WI38 (cell line): ENCODE results near the gene MRPL3.

Experiments
- H3K4me3 ChIP-seq: 2 replicates; pipeline ENCODE4 v1.5.1; 2011; ENCODE audit warnings: low read depth, mild to moderate bottlenecking, control low read depth, low read length
- TF ChIP-seq, protein P1 (sequence below): IDR thresholded peaks from 2 replicates; pipeline ENCODE4 v1.5.1; 2012; ENCODE audit warnings: low read depth, mild to moderate bottlenecking, control low read depth, low read length

MRPL3 gene

DNA sequence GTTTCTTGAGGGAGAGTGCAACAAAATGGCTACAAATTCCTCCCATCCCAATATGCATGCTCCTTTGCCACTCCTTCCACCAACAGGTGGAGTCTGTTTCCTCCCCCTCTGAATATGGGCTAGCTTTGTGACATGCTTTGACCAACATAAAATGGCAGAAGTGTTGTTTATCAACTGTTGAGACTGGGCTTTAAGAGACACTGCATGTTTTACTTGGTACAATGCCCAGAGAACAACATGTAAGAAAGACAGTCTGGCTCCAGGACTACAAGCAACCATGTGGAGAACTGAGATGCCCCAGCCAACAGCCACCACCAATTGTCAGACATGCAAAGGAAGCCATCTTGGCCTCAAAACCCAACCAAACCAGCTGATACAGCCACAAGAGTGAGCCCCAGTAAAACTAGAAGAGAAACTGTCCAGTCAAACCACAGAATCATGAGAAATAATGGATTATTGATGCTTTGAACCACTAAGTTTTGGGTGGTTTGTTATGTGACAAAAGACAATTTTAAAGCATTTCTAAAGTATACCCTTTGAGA lies 80.7 kb downstream of the MRPL3 start:
- no peak overlapping the region for H3K4me3 ChIP-seq
- TF ChIP-seq, protein P1, sequence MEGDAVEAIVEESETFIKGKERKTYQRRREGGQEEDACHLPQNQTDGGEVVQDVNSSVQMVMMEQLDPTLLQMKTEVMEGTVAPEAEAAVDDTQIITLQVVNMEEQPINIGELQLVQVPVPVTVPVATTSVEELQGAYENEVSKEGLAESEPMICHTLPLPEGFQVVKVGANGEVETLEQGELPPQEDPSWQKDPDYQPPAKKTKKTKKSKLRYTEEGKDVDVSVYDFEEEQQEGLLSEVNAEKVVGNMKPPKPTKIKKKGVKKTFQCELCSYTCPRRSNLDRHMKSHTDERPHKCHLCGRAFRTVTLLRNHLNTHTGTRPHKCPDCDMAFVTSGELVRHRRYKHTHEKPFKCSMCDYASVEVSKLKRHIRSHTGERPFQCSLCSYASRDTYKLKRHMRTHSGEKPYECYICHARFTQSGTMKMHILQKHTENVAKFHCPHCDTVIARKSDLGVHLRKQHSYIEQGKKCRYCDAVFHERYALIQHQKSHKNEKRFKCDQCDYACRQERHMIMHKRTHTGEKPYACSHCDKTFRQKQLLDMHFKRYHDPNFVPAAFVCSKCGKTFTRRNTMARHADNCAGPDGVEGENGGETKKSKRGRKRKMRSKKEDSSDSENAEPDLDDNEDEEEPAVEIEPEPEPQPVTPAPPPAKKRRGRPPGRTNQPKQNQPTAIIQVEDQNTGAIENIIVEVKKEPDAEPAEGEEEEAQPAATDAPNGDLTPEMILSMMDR: no peak

DNA sequence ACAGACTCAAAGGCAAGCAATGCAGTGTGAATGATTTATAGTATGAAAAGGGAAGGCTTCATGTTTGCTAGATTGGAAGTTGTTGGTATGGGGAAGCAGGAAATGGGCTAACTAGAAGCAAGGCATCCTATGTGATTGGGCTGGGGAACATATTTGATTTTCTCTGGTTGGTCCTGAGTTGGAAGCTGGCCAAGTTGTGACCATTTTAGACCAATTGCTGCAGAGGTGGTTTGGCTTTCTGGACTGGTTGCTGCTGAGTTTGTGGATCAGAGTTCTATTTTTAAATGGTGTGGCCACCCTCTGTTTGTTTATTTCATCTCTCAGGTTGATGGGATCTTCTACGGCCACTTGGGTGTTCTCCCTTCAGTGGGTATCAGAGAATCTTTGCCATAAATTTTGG lies 81.5 kb downstream of the MRPL3 start:
- TF ChIP-seq, protein P1: no peak

GRCh38 chr3:131417751-131418150 lies 85.0 kb downstream of the MRPL3 start:
- TF ChIP-seq, protein P1: no peak
- no peak overlapping the region for H3K4me3 ChIP-seq

More for the DNA sequence above, 81.5 kb downstream of the MRPL3 start:
- no peak overlapping the region for H3K4me3 ChIP-seq
